K562 (cell line): Measurements from ENCODE around the gene DUSP19. TPM values are rescaled to one million over a fixed set of nuclear protein-coding genes. Genes with fewer than 3 reads are reported as not detected.

Experiments
- ADNP ChIP-seq: fragments of 200-800 bp; sonication (Bioruptor generic); IDR thresholded peaks from 2 replicates; pipeline ENCODE4 v1.6.1; 2016; ENCODE audit warnings: missing genetic modification characterization, missing compliant biosample characterization
- BCL6 ChIP-seq: fragments of 250-450 bp; sonication (Bioruptor Pico); IDR thresholded peaks from 2 replicates; pipeline ENCODE4 v1.4.0; 2020
- CCAR2 ChIP-seq: fragments of 200-400 bp; formaldehyde crosslinking; IDR thresholded peaks from 2 replicates; pipeline ENCODE4 v1.6.1; 2017; ENCODE audit warnings: mild to moderate bottlenecking, low read depth, low read length
- FOXJ2 ChIP-seq: fragments of 200-800 bp; sonication (Bioruptor generic); IDR thresholded peaks from 2 replicates; pipeline ENCODE4 v1.6.1; 2016; ENCODE audit warnings: missing genetic modification characterization, missing compliant biosample characterization
- HCFC1 ChIP-seq: IDR thresholded peaks from 2 replicates; pipeline ENCODE4 v1.6.1; 2012; ENCODE audit warnings: low read depth, low read length, improper control_type of control experiment
- HEY1 ChIP-seq: fragments of 250-450 bp; sonication (Bioruptor Pico); IDR thresholded peaks from 2 replicates; pipeline ENCODE4 v1.5.0; 2020; ENCODE audit warnings: mild to moderate bottlenecking, moderate library complexity, borderline replicate concordance
- ILK ChIP-seq: fragments of 450-650 bp; IDR thresholded peaks from 2 replicates; pipeline ENCODE4 v1.6.1; 2016; ENCODE audit warnings: missing genetic modification characterization, low read depth, mild to moderate bottlenecking, missing compliant biosample characterization, moderate library complexity, borderline replicate concordance
- JUND ChIP-seq, 2 experiments: IDR thresholded peaks; 2 replicates in 1 of 2; 3 replicates in 1 of 2; pipeline ENCODE4 v1.6.1; 2011; ENCODE audit warnings: borderline replicate concordance in 2 of 2, low read depth in 2 of 2, low read length in 2 of 2, improper control_type of control experiment in 1 of 2, missing biosample characterization in 1 of 2, missing genetic modification characterization in 1 of 2, missing genetic modification reagents in 1 of 2
- KAT7 ChIP-seq: sonication (generic); formaldehyde crosslinking; IDR thresholded peaks from 2 replicates; pipeline ENCODE4 v1.8.0; 2022; ENCODE audit warnings: missing genetic modification reagents, mild to moderate bottlenecking, borderline replicate concordance
- L3MBTL2 ChIP-seq: fragments of 450-650 bp; IDR thresholded peaks from 2 replicates; pipeline ENCODE4 v1.6.1; 2016; ENCODE audit warnings: mild to moderate bottlenecking, moderate library complexity
- MIER1 ChIP-seq: fragments of 450-650 bp; IDR thresholded peaks from 2 replicates; pipeline ENCODE4 v1.6.1; 2016; ENCODE audit warnings: antibody characterized with exemption, mild to moderate bottlenecking, low read depth
- NR0B1 ChIP-seq: fragments of 450-650 bp; IDR thresholded peaks from one replicate; pipeline ENCODE4 v1.6.1; 2018; ENCODE audit warnings: mild to moderate bottlenecking, moderate library complexity; ENCODE audit not compliant: partially characterized antibody
- RBBP5 ChIP-seq: fragments of 200-600 bp; sonication (generic); IDR thresholded peaks from 2 replicates; pipeline ENCODE4 v1.6.1; 2012; ENCODE audit warnings: borderline replicate concordance, mild to moderate bottlenecking, low read length, control low read depth, inconsistent platforms; ENCODE audit not compliant: insufficient read depth, poor library complexity, severe bottlenecking
- TOE1 ChIP-seq, 2 experiments: fragments of 450-650 bp in 1 of 2; sonication (generic) in 1 of 2; formaldehyde crosslinking in 1 of 2; IDR thresholded peaks; 2 replicates each; pipeline versions ENCODE4 v1.7.1 to v1.8.0; 2016 to 2022; ENCODE audit warnings: borderline replicate concordance in 2 of 2, mild to moderate bottlenecking in 2 of 2, antibody characterized with exemption in 1 of 2, inconsistent platforms in 1 of 2, low read depth in 1 of 2, missing genetic modification reagents in 1 of 2, moderate library complexity in 1 of 2
- U2AF1 ChIP-seq: fragments of 200-400 bp; formaldehyde crosslinking; optimal IDR thresholded peaks from 2 replicates; pipeline ENCODE3; 2017; ENCODE audit warnings: mild to moderate bottlenecking, low read depth, low read length, moderate library complexity
- ZKSCAN3 ChIP-seq: fragments of 250-450 bp; sonication (Bioruptor Pico); IDR thresholded peaks from 2 replicates; pipeline ENCODE4 v1.4.0; 2020
- ZNF165 ChIP-seq: fragments of 250-450 bp; sonication (Bioruptor Pico); IDR thresholded peaks from 2 replicates; pipeline ENCODE4 v1.4.0; 2020; ENCODE audit warnings: borderline replicate concordance
- ZNF436 ChIP-seq: fragments of 250-450, 450-650 bp; sonication (Bioruptor Pico); formaldehyde crosslinking; IDR thresholded peaks from 2 replicates; pipeline ENCODE4 v1.7.0; 2020; ENCODE audit warnings: mild to moderate bottlenecking
- ZZZ3 ChIP-seq: fragments of 450-650 bp; IDR thresholded peaks from 2 replicates; pipeline ENCODE4 v1.6.1; 2016; ENCODE audit warnings: antibody characterized with exemption, mild to moderate bottlenecking, moderate library complexity
- polyA plus RNA-seq, 8 experiments: library from polyadenylated mRNA; depleted of rRNA in 4 of 8; stranded (reverse) in 5 of 8; unstranded in 3 of 8; fragments of >200 nt; fragmentation: Nextera tagmentation in 2 of 8; fragmentation: Illumina TruSeq in 1 of 8; extraction: Ambion mirVana in 2 of 8; extraction: Trizol in 1 of 8; gene quantifications; 2 replicates each; pipeline versions ENCODE4 v1.2.1 to v1.2.3, GENCODE V29; 2011 to 2014; ENCODE audit warnings: inconsistent platforms in 1 of 8, missing spikeins in 1 of 8
- total RNA-seq, 7 experiments: library from RNA; depleted of rRNA in 6 of 7; stranded (reverse); fragments of >200 nt in 6 of 7; fragmentation: Illumina TruSeq in 2 of 7; extraction: Trizol in 2 of 7; gene quantifications; 2 replicates each; pipeline versions ENCODE4 v1.2.1 to v1.2.3, GENCODE V29; 2011 to 2021; ENCODE audit warnings: low replicate concordance in 1 of 7
- TF ChIP-seq, protein P1 (sequence below): fragments of 250-450 bp; sonication (Bioruptor Pico); IDR thresholded peaks from 2 replicates; pipeline ENCODE4 v1.5.1; 2021; ENCODE audit warnings: mild to moderate bottlenecking
- TF ChIP-seq, protein P2 (sequence below): sonication (generic); formaldehyde crosslinking; IDR thresholded peaks from 2 replicates; pipeline ENCODE4 v1.9.0; 2022; ENCODE audit warnings: mild to moderate bottlenecking, missing genetic modification reagents
- TF ChIP-seq, protein P3 (sequence below): fragments of 450-650 bp; formaldehyde crosslinking; conservative IDR thresholded peaks from 2 replicates; pipeline ENCODE4 v1.4.0; 2022; ENCODE audit warnings: mild to moderate bottlenecking, missing genetic modification characterization

DUSP19 gene
- total and polyA plus RNA-seq, 9 of the 15 experiments (the other 6 are each of a cell fraction or from before 2014, with no cell fraction given) = 1.6 to 6.3 (median 3.1) TPM

GRCh38 chr2:183078464-183079138 is at the start of gene DUSP19 (continued):
- TF ChIP-seq, protein P1, sequence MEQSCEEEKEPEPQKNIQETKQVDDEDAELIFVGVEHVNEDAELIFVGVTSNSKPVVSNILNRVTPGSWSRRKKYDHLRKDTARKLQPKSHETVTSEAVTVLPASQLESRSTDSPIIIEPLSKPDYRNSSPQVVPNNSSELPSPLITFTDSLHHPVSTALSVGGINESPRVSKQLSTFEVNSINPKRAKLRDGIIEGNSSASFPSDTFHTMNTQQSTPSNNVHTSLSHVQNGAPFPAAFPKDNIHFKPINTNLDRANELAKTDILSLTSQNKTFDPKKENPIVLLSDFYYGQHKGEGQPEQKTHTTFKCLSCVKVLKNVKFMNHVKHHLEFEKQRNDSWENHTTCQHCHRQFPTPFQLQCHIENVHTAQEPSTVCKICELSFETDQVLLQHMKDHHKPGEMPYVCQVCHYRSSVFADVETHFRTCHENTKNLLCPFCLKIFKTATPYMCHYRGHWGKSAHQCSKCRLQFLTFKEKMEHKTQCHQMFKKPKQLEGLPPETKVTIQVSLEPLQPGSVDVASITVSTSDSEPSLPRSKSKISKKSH (CRISPR knock-in tag) = no peak
- TF ChIP-seq HCFC1 (peak; percentile 43; the same call in 1 of the 2 replicates), HEY1 (CRISPR knock-in tag) (no peak), ZNF436 (CRISPR knock-in tag) (no peak), JUND (IDR thresholded peaks at IDR 0.05; ENCODE audit: borderline replicate concordance, low read depth, low read length) (peak; percentile 73; the same call in 1 of the 2 replicates), JUND (tag; IDR thresholded peaks at IDR 0.05; ENCODE audit: borderline replicate concordance, low read depth, low read length) (no peak; the same call in 1 of the 3 replicates), U2AF1 (no peak), BCL6 (CRISPR knock-in tag) (no peak), ADNP (tag) (no peak), ZKSCAN3 (no peak), ILK (tag) (no peak), RBBP5 (peak; percentile 43), FOXJ2 (tag) (peak; percentile 92), CCAR2 (0 out of 2 replicates have a peak, but pooled peaks have one; percentile 17), ZNF165 (CRISPR knock-in tag) (no peak), KAT7 (CRISPR knock-in tag) (peak; percentile 81; the same call in 1 of the 2 replicates), NR0B1 (no peak), MIER1 (no peak), L3MBTL2 (peak; percentile 89; the same call in 1 of the 2 replicates), ZZZ3 (0 out of 2 replicates have a peak, but pooled peaks have one; percentile 59), TOE1 (IDR thresholded peaks at IDR 0.05; ENCODE audit: borderline replicate concordance) (no peak; the same call in 1 of the 2 replicates), TOE1 (CRISPR knock-in tag; IDR thresholded peaks at IDR 0.05; ENCODE audit: borderline replicate concordance, low read depth) (0 out of 2 replicates have a peak, but pooled peaks have one; percentile 39)
- TF ChIP-seq, protein P2, sequence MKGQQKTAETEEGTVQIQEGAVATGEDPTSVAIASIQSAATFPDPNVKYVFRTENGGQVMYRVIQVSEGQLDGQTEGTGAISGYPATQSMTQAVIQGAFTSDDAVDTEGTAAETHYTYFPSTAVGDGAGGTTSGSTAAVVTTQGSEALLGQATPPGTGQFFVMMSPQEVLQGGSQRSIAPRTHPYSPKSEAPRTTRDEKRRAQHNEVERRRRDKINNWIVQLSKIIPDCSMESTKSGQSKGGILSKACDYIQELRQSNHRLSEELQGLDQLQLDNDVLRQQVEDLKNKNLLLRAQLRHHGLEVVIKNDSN = no peak
- TF ChIP-seq, protein P3, sequence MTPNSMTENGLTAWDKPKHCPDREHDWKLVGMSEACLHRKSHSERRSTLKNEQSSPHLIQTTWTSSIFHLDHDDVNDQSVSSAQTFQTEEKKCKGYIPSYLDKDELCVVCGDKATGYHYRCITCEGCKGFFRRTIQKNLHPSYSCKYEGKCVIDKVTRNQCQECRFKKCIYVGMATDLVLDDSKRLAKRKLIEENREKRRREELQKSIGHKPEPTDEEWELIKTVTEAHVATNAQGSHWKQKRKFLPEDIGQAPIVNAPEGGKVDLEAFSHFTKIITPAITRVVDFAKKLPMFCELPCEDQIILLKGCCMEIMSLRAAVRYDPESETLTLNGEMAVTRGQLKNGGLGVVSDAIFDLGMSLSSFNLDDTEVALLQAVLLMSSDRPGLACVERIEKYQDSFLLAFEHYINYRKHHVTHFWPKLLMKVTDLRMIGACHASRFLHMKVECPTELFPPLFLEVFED (CRISPR knock-in tag) = no peak
